Aorta (tissue), 5 donors: ENCODE results near the gene MTA3. TPM values are rescaled to one million over a fixed set of nuclear protein-coding genes. Genes with fewer than 3 reads are reported as not detected.

Experiments used
- ATAC-seq: fragments of 200-7000 bp; cut with Tn5 transposase; one replicate; pipeline ENCODE4 v1.9.1; 2022; ENCODE audit warnings: moderate library complexity; ENCODE audit not compliant: low FRiP score
- DNase-seq, 2 donors: peaks; one replicate each; pipeline ENCODE4 v3.0.0-alpha.2; 2020
- H3K27ac ChIP-seq, 2 donors: one replicate each; pipeline ENCODE4 v1.5.1; 2013; ENCODE audit warnings: low read length in 2 of 2, mild to moderate bottlenecking in 2 of 2, moderate library complexity in 2 of 2, control low read depth in 1 of 2, inconsistent platforms in 1 of 2, low read depth in 1 of 2
- H3K27me3 ChIP-seq, 2 donors: one replicate each; pipeline ENCODE4 v1.6.1; 2013; ENCODE audit warnings: control low read depth in 1 of 2, low read length in 1 of 2, mild to moderate bottlenecking in 1 of 2, moderate library complexity in 1 of 2; ENCODE audit not compliant: insufficient read depth in 2 of 2, control insufficient read depth in 1 of 2
- H3K36me3 ChIP-seq, 2 donors: one replicate each; pipeline ENCODE4 v1.6.1; 2013; ENCODE audit warnings: control low read depth in 1 of 2, low read length in 1 of 2, mild to moderate bottlenecking in 1 of 2; ENCODE audit not compliant: insufficient read depth in 2 of 2, control insufficient read depth in 1 of 2
- H3K4me1 ChIP-seq, 2 donors: one replicate each; pipeline ENCODE4 v1.6.1; 2013; ENCODE audit warnings: low read length in 2 of 2, control low read depth in 1 of 2, mild to moderate bottlenecking in 1 of 2, moderate library complexity in 1 of 2; ENCODE audit not compliant: insufficient read depth in 2 of 2, control insufficient read depth in 1 of 2
- H3K4me3 ChIP-seq, 2 donors: one replicate each; pipeline ENCODE4 v1.5.1; 2013; ENCODE audit warnings: low read length in 2 of 2, control low read depth in 1 of 2, mild to moderate bottlenecking in 1 of 2
- H3K9me3 ChIP-seq: one replicate; pipeline ENCODE4 v1.6.1; 2013; ENCODE audit warnings: mild to moderate bottlenecking, low read length; ENCODE audit not compliant: control insufficient read depth
- WGBS, 2 donors: extraction: QIAGEN DNeasy Blood & Tissue Kit; methylation state at CpG; one replicate each; pipeline ENCODE4 v1.1.7; 2013; 5-methylcytosine and 5-hydroxymethylcytosine counted together
- intact Hi-C, 2 donors: fragments of 100-400 bp; cut with DNase I; formaldehyde crosslinking; loops; one replicate each; pipeline versions ENCODE4 v1.14.2 to v1.15.0; 2022
- polyA plus RNA-seq, 2 donors: library from polyadenylated mRNA; stranded (reverse); fragments of 200-250 nt; gene quantifications; one replicate each; pipeline ENCODE4 v1.2.3, GENCODE V29; 2013
- total RNA-seq, 2 donors: library from RNA; stranded (reverse); fragmentation: NEBNext Ultra II Directional; extraction: Animal tissue kit (Norgen Biotek cat#: 25700); gene quantifications; one replicate each; pipeline ENCODE4 v1.2.1, GENCODE V29; 2021
- donor health status: healthy with polysubstance abuse.
- donor health status: Bipolar disorder and iron deficiency.
- donor health status: DM: no; HTN: no; CAD: no.
- donor health status: DM: no; HTN: no; CAD: no.
- donor health status: DM: yes; HTN: yes; CAD: no.

MTA3 gene
- total and polyA plus RNA-seq, 4 donors = 17.3 to 50.7 (median 36.2) TPM

- intact Hi-C loops = no loop called here
- Histone ChIP-seq H3K9me3 (no peaks in the 10 kb centered on the region), H3K36me3 (no peaks in the 10 kb centered on the region), H3K4me3 (no peak overlapping the region), H3K27me3 (no peaks in the 10 kb centered on the region), H3K4me1 (no peaks in the 10 kb centered on the region), H3K27ac (no peak overlapping the region)
- DNase-seq (peak in 1 of 2 donors; percentile 60), ATAC-seq (no peak)
- 65 to 66% methylated on average over 3 of the region's 3 CpGs for WGBS, 2 donors
These were observed 209.7 kb downstream of the MTA3 start for GRCh38 chr2:42777883-42778805.

GRCh38 chr2:42781181-42781580, 212.7 kb downstream of the MTA3 start:
- Histone ChIP-seq H3K27ac (no peak overlapping the region), H3K9me3 (no peaks in the 10 kb centered on the region), H3K4me3 (no peak overlapping the region), H3K36me3 (no peaks in the 10 kb centered on the region), H3K4me1 (no peaks in the 10 kb centered on the region), H3K27me3 (no peaks in the 10 kb centered on the region)
- intact Hi-C loops = no loop called here
- WGBS, 2 donors = 98 to 100% methylated on average over 1 of the region's 1 CpG
- ATAC-seq = no peak
- no peak for DNase-seq

- WGBS, 2 donors = 89 to 96% methylated on average over 9 of the region's 9 CpGs
- ATAC-seq (no peak), DNase-seq (no peak)
- Histone ChIP-seq H3K36me3 (no peaks in the 10 kb centered on the region), H3K9me3 (no peaks in the 10 kb centered on the region), H3K4me3 (no peak overlapping the region), H3K27ac (no peak overlapping the region), H3K4me1 (no peaks in the 10 kb centered on the region), H3K27me3 (no peaks in the 10 kb centered on the region)
- intact Hi-C loops = no loop called here
These were observed 215.1 kb downstream of the MTA3 start for GRCh38 chr2:42783511-42783910.

GRCh38 chr2:42784204-42784880, 215.9 kb downstream of the MTA3 start:
- H3K9me3 ChIP-seq = no peaks in the 10 kb centered on the region
- H3K27ac ChIP-seq = no peak overlapping the region
- no peaks in the 10 kb centered on the region for H3K36me3 ChIP-seq
- peak in 1 of 2 donors; percentile 24 for DNase-seq
- no peak for ATAC-seq
- H3K4me1 ChIP-seq = no peaks in the 10 kb centered on the region
- no peak overlapping the region for H3K4me3 ChIP-seq
- no peaks in the 10 kb centered on the region for H3K27me3 ChIP-seq
- WGBS, 2 donors = 42 to 68% methylated on average over 6 of the region's 7 CpGs
- intact Hi-C loops = no loop called here

GRCh38 chr2:42786561-42787345, 218.3 kb downstream of the MTA3 start:
- WGBS, 2 donors = 85 to 92% methylated on average over 15 of the region's 15 CpGs
- Histone ChIP-seq H3K4me1 (no peaks in the 10 kb centered on the region), H3K9me3 (no peaks in the 10 kb centered on the region), H3K36me3 (no peaks in the 10 kb centered on the region), H3K27me3 (no peaks in the 10 kb centered on the region), H3K27ac (no peak overlapping the region), H3K4me3 (no peak overlapping the region)
- peak in 1 of 2 donors; percentile 32 for DNase-seq
- no peak for ATAC-seq
- intact Hi-C loops = no loop called here

GRCh38 chr2:42787424-42787787, 219.0 kb downstream of the MTA3 start:
- 91 to 95% methylated on average over 3 of the region's 3 CpGs for WGBS, 2 donors

GRCh38 chr2:42787788-42788477, 219.5 kb downstream of the MTA3 start:
- peak in 1 of 2 donors; percentile 44 for DNase-seq
- ATAC-seq = no peak
- H3K27me3 ChIP-seq = no peaks in the 10 kb centered on the region
- H3K4me1 ChIP-seq = no peaks in the 10 kb centered on the region
- H3K9me3 ChIP-seq = no peaks in the 10 kb centered on the region
- intact Hi-C loops = no loop called here
- no peaks in the 10 kb centered on the region for H3K36me3 ChIP-seq
- 76 to 77% methylated on average over 12 of the region's 12 CpGs for WGBS, 2 donors
- no peak overlapping the region for H3K27ac ChIP-seq
- no peak overlapping the region for H3K4me3 ChIP-seq

More at GRCh38 chr2:42787424-42787787, 219.0 kb downstream of the MTA3 start:
- no peak for ATAC-seq
- DNase-seq = peak in 1 of 2 donors; percentile 19
- Histone ChIP-seq H3K4me1 (no peaks in the 10 kb centered on the region), H3K27ac (no peak overlapping the region), H3K9me3 (no peaks in the 10 kb centered on the region), H3K4me3 (no peak overlapping the region), H3K36me3 (no peaks in the 10 kb centered on the region), H3K27me3 (no peaks in the 10 kb centered on the region)
- intact Hi-C loops = no loop called here

- 72 to 83% methylated on average over 9 of the region's 9 CpGs for whole genome bisulfite sequencing, 2 donors
- DNase-seq = no peak
These were observed 220.0 kb downstream of the MTA3 start for GRCh38 chr2:42788478-42788793.

More at GRCh38 chr2:42788478-42788793, 220.0 kb downstream of the MTA3 start:
- ATAC-seq = no peak
- no peaks in the 10 kb centered on the region for H3K4me1 ChIP-seq
- H3K36me3 ChIP-seq = no peaks in the 10 kb centered on the region
- intact Hi-C loops = no loop called here
- no peak overlapping the region for H3K27ac ChIP-seq
- H3K9me3 ChIP-seq = no peaks in the 10 kb centered on the region
- H3K4me3 ChIP-seq = no peak overlapping the region
- no peaks in the 10 kb centered on the region for H3K27me3 ChIP-seq
